Inflammatory macrophage treated with lipopolysaccharide for 4 hours (primary cell): ENCODE measurements around the gene PACSIN2.
A peak's percentile ranks its signal among the peaks of the same experiment; 100 is the strongest.
"Not testable (repeated sequence)": the region's sequence is repeated elsewhere in the genome, so short reads cannot be mapped to it uniquely, and the experiment has no call there.

Source experiments
- DNase-seq: peaks from one replicate; pipeline ENCODE4 v3.0.0-alpha.2; 2020

Gene PACSIN2

GRCh38 chr22:43014869-43015676 lies at the start of gene PACSIN2:
TSS of gene PACSIN2 (minus strand) at chr22:43015149. CDS start at chr22:42912080, 103,069 bp downstream.
- DNase-seq = peak; percentile 99

GRCh38 chr22:43060183-43060582 lies 45.2 kb upstream of the PACSIN2 start:
- DNase-seq = peak; percentile 21

- no peak for DNase-seq
Measured at GRCh38 chr22:43057641-43058040, 42.7 kb upstream of the PACSIN2 start.

GRCh38 chr22:43053176-43053575 lies 38.2 kb upstream of the PACSIN2 start:
- DNase-seq = no peak

- no peak for DNase-seq
Measured at GRCh38 chr22:43050995-43051394, 36.0 kb upstream of the PACSIN2 start.

- DNase-seq = no peak
Measured at GRCh38 chr22:43047605-43048004, 32.7 kb upstream of the PACSIN2 start.

- no peak for DNase-seq
Measured at GRCh38 chr22:43044290-43044712, 29.4 kb upstream of the PACSIN2 start.

GRCh38 chr22:43042101-43042780 lies 27.3 kb upstream of the PACSIN2 start:
- no peak for DNase-seq

- no peak for DNase-seq
Measured at GRCh38 chr22:43039800-43040199, 24.9 kb upstream of the PACSIN2 start.

- DNase-seq = no peak
Measured at GRCh38 chr22:43038325-43038724, 23.4 kb upstream of the PACSIN2 start.

GRCh38 chr22:43036282-43036829 lies 21.4 kb upstream of the PACSIN2 start:
- no peak for DNase-seq

GRCh38 chr22:43035250-43035649 lies 20.3 kb upstream of the PACSIN2 start:
- DNase-seq = no peak

GRCh38 chr22:43031617-43032016 lies 16.7 kb upstream of the PACSIN2 start:
- DNase-seq = no peak

- no peak for DNase-seq
Measured at GRCh38 chr22:43018615-43019014, 3.7 kb upstream of the PACSIN2 start.

- DNase-seq = peak; percentile 38
Measured at GRCh38 chr22:43017525-43018460, 2.8 kb upstream of the PACSIN2 start.

GRCh38 chr22:43016150-43016549 lies 1.2 kb upstream of the PACSIN2 start:
- not testable (repeated sequence) for DNase-seq

- no peak for DNase-seq
Measured at GRCh38 chr22:43015677-43016042, 711 bp upstream of the PACSIN2 start.

GRCh38 chr22:43014316-43014868 lies 557 bp downstream of the PACSIN2 start:
- DNase-seq = peak; percentile 25

- peak; percentile 57 for DNase-seq
Measured at GRCh38 chr22:43013355-43014315, 1.3 kb downstream of the PACSIN2 start.

- no peak for DNase-seq
Measured at GRCh38 chr22:43012390-43012789, 2.6 kb downstream of the PACSIN2 start.

- DNase-seq = no peak
Measured at GRCh38 chr22:43011079-43011478, 3.9 kb downstream of the PACSIN2 start.
